Measurements from ENCODE around the gene APLP1.
"Not testable (repeated sequence)": the region's sequence is repeated elsewhere in the genome, so short reads cannot be mapped to it uniquely, and the experiment has no call there.

APLP1 gene

GRCh38 chr19:35885904-35886303, 17.5 kb downstream of the APLP1 start:
- DNase-seq, result no peak

DNA sequence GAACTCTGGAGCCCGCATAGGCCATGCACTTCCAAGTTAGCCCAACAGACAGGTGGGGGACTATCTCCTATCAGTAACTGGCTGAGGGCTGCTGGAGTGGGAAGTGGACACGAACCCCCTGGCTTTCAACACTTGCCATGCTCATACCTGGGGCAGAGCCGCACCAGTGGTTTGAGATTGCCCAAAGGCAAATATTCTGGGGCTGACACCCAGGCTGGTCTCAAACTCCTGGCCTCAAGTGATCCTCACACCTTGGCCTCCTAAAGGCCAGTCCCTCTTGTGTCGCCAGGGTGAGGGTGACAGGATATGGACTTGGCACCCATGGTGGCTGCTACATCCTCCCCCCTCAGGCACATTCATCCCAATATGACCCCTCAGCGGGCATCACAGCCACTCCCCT, 18.8 kb downstream of the APLP1 start:
- DNase-seq, result no peak

GRCh38 chr19:35888398-35888797, 20.0 kb downstream of the APLP1 start:
- no peak for DNase-seq

DNA sequence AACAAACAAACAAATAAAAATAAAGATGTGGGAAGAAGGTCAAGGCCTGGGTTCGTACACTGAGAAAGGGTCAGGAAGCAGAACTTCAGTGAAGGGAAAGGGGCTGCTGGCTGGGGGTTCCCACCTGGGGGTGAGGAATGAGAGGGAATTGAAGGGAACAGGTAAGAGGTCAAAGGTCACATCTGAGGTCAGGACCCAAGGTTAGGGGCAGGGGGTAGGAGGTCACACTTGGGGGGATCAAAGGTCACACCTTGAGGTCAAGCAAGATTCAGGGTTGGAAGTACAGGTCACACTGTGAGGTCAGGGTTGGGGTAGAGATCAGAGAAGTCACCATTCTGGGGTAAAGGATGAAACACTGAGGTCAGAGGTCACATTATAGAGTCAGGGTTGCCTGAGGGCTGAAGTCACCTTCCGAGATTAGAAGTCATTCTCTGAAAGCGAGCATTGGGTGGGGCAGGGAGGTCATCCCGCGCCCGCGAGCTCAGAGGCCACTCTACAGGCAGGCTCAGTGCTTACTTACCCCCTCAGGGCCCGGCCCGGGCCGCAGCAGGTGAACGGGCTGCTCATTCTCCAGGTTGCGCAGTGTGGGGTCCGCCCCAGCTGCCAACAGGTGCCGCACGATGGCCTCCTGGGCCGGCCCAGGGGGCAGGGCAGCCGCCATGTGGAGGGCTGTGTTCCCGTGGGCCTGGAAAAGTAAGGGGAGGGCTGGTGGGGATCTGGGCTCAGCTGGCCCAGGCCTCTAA, 21.2 kb downstream of the APLP1 start:
- no peak for DNase-seq

GRCh38 chr19:35890113-35890650, 21.8 kb downstream of the APLP1 start:
- no peak for DNase-seq

DNA sequence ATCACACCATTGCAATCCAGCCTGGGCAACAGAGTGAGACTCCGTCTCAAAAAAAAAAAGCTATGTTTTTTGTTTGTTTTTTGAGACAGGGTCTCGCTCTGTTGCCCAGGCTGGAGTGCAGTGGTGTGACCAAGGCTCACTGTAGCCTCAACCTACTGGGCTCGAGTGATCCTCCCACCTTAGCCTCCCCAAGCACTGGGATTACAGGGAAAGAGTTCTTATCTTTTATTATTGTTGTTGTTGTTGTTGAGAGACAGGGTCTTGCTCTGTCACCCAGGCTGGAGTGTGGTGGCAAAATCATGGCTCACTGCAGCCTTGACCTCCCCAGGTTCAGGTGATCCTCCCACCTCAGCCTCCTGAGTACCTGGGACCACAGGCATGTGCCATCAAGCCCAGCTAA, 23.4 kb downstream of the APLP1 start:
- not testable (repeated sequence) for DNase-seq

DNA sequence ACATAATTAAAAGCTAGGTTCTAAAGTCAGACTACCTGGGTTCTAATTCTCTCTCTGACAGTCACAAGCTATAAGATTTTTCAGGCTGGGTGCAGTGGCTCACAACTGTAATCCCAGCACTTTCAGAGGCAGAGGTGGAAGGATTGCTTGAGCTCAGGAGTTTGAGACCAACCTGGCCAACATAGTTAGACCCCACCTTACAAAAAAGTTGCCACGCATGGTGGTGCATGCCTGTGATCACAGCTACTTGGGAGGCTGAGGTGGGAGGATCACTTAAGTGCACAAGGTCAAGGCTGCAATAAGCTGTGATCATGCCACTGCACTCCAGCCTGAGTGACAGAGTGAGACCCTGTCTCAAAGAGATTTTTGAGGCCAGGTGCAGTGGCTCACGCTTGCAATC, 26.0 kb downstream of the APLP1 start:
- DNase-seq, result no peak

- no peak for DNase-seq
Measured at GRCh38 chr19:35895911-35896642, 27.7 kb downstream of the APLP1 start.

DNA sequence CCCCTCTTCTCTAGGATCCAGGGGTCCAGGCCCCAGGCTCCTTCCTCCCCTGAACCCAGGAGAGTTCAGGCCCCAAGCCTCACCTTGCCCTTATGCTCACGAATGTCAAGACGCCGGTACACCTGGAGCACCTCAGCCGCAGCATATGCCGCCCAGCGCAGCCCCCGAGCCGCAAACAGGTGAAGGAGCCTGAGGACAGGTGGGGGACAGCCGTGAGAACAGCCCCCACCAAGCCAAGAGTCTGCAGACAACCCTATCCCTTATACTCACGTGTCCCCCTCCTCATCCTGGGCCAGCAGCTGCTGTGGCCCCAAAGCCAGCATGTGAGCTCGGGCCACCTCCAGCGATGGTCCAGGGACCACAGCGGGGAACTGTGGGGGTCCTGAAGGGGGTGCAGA, 28.3 kb downstream of the APLP1 start:
- no peak for DNase-seq

DNA sequence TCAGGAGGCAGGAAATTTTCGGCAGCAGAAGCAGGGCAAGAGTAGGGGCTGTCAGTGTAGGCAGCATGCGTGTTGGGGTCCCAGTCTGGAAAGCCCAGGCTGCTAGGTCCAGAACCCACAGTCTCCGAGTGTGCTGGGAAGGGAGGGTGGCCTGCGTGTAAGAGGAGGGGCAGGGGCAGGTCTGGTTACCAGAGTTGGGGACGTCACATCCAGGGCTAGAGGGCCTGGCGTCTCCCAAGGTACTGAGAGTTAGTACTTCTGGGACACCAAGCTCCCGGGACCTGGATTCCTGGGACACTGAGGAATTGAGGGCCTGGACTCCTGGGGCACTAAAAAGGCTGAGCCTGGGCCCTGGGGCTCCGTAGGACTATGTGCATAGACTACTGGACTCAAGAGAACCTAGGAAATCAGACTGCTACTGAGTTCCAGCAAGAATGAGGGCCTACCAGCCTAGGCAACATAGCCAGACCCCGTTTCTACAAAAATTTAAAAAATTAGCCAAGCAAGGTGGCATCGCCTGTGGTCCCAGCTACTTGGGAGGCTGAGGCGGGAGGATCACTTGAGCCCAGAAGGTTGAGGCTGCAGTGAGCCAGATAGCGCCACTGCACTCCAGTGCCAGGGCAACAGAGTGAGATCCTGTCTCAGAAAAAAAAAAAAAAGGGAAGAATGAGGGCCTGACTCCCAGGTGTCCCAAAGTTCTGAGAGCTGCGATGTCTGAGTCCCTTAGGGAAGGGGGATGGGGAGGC, 29.5 kb downstream of the APLP1 start:
- no peak for DNase-seq

DNA sequence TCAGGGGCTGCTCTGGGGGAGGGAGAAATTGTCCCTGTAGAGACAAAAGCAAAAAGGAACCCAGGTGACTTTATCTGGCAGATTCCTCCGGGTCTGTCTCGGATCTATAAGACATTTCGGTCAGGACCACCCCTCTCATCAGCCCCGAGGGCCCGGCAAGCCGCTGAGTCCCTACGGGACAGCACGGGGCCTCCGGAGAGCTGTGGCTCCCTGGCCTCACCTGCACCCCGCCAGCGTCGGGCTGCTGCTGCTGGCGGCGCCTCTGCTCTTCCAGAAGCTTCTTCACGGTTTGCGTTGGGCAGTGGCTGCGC, 30.1 kb downstream of the APLP1 start:
- DNase-seq, result no peak

- DNase-seq, result peak; percentile 89
Measured at GRCh38 chr19:35899547-35900214, 31.3 kb downstream of the APLP1 start.

DNA sequence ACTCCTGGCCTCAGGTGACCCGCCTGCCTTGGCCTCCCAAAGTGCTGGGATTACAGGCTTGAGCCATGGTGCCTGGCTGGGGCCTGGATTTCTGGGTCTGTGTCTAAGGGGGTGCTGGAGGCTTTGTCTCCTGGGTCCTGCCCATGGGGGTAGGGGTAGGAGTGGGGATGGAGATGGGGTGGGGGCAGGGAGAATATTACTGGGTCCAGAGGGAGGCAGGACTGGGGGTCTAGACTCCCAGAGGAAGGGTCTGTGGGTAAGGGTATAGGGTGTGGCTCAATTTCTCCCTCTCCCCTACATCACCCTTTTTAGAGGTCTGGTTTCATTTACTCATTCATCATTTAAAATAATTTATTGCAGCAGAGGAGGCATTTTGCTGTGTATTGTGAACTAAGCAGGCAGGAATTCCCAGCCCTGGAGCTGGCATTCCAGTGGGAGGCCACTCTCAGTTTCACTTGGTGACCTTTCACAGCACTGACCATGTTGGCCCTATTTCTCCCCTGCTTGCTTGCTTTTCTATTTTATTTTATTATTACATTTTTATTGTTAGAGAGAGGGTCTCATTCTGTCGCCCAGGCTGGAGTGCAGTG, 32.8 kb downstream of the APLP1 start:
- no peak for DNase-seq

DNA sequence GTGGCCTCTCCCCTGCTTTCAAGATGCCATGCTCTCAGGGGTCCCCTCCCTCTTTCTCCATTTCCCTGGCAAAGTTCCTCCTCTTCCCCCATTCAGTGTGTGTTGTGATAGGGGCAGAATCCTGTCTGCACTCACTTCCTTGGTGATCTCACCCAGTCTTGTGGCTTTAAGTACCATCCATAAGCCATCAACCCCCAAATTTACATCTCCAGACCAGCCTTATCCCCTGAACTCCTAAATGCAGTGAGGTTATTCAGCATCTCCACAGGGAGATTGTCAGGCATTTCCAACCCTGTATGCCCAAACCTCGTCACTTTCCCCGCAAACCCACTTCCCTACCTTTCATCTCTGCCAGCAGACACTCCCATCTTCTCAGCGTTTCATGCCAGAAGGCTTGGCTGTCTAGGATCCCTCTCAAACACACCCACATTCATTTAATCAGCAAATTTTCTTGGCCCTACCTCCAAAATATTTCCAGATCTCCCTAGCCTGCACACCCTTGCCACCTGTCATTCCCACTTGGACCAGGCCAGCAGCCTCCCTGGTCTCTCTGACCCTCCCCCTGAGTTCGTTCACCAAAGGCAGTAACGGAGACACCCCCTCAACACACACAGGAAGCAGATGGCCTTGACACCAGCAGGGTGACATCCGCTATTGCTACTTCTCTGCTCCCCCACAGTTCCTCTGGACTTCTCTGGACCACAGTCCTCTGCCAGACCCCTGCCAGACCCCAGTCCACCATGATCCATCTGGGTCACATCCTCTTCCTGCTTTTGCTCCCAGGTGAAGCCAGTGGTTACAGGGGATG, 33.7 kb downstream of the APLP1 start, which contains the start of gene HCST:
TSS of gene HCST (plus strand) at position 676 of the 808 bp plus-strand sequence. CDS start at position 741, 65 bp downstream.
- DNase-seq, result peak in 1 of 2 donors; percentile 42

- no peak for DNase-seq
Measured at GRCh38 chr19:35902870-35903475, 34.6 kb downstream of the APLP1 start.

DNA sequence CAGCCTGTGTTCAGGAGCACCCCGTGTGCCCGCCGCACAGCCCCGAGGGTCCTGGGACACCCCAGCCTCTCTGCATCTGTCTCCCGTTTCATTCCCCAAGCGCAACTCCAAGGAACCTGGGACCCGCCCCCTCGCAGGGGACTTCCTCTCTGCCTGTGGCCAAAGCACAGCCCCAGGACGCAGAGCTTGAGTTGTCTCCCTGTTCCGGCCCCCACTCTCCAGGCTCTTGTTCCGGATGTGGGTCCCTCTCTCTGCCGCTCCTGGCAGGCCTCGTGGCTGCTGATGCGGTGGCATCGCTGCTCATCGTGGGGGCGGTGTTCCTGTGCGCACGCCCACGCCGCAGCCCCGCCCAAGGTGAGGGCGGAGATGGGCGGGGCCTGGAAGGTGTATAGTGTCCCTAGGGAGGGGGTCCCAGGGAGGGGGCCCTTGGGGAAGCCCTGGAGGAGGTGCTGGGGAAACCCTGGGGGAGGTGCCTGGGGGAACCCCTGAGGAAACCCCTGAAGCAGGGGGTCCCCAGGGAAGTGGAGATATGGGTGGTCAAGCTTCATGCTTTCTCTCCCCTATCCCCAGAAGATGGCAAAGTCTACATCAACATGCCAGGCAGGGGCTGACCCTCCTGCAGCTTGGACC, 35.3 kb downstream of the APLP1 start:
- peak; percentile 82 to 89 for DNase-seq

DNA sequence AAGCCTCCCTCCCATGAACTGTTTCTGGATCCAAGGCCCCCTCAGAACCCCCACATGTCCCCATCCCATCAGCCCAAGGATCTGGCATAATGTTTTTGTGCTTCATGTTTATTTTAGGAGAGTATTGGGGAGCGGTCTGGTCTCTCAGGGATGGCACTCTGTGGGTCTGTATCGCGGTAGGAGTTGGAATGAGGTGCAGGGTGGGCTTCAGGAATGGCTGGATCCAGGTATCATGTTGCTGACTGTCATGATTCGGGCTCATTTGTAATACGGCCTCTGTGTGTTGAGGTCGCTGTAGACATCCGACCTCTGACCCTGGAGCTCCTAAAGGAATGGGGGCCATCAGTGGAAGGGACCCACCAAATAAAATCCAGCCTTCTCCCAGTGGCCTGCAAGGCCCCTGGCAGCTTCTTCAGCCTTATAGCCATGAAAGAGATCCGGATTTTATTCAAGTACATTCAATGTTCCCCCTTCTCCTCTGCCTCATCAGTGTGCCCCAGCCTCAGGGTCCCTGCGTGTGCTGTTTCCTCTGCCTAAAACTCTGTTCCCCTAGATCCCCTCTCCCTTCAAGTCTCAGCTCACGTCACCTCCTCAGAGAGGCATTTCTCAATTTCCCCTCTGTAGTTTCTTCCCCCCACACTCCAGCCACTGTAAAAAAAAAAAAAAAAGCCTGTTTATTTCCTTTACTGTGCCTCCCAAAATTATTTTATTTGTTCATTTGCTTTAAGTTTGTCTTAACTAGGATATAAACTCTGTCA, 36.1 kb downstream of the APLP1 start:
- DNase-seq, result no peak

GRCh38 chr19:35905178-35905727, 36.9 kb downstream of the APLP1 start:
- no peak for DNase-seq

GRCh38 chr19:35907377-35907745, 39.0 kb downstream of the APLP1 start:
- no peak for DNase-seq

- DNase-seq, result no peak
Measured at GRCh38 chr19:35908010-35908441, 39.7 kb downstream of the APLP1 start, which contains the start of gene TYROBP. Gene TYROBP, minus strand, starts transcription at chr19:35908295. Its CDS starts 67 bp downstream, at chr19:35908228.
